ENCODE results near the gene ATXN1. TPM values are rescaled to one million over a fixed set of nuclear protein-coding genes. Genes with fewer than 3 reads are reported as not detected.

The ATXN1 gene
- total RNA-seq, 2 donors from 2014 or later, result 56.4 to 103 TPM

DNA sequence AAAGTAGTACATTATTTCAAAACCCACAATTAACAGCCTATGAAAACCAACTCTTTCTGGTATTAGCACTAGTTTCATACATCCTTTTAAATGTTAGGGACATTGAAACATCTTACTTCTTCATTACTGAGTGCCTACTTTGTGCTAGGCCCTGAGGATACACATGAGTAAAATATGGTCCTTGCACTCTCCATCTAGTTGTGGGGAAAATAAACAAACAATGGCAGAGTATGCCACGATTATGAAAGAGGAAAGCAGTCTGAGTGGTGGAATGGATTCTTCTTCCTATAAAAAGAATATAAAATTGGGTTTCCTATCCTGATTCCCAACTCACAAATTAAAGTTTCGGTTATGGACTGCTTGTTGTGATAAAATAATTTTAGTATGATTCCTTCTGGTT, 84.9 kb downstream of the ATXN1 start:
- H3K27ac Mint-ChIP-seq, result peak overlapping the region; percentile 41 to 51
- H3K9me3 Mint-ChIP-seq, result no peaks in the 10 kb centered on the region
- H3K27me3 Mint-ChIP-seq, result no peaks in the 10 kb centered on the region
- peaks cover 33 to 57% of the 10 kb centered on the region in 2 donors for H3K4me1 Mint-ChIP-seq (ENCODE audit: low read depth in 2 of 2)
- H3K36me3 Mint-ChIP-seq, result peaks cover 2% of the 10 kb centered on the region
- DNase-seq (ENCODE audit: low spot score) (no peak), ATAC-seq (no peak)
- H3K4me3 Mint-ChIP-seq, result peak overlapping the region; percentile 66

- Mint-ChIP-seq H3K4me3 (peak overlapping the region; percentile 18), H3K27me3 (no peaks in the 10 kb centered on the region), H3K36me3 (no peaks in the 10 kb centered on the region), H3K4me1 (ENCODE audit: low read depth in 2 of 2) (peaks cover 40 to 62% of the 10 kb centered on the region in 2 donors), H3K9me3 (no peaks in the 10 kb centered on the region), H3K27ac (peak overlapping the region; percentile 20 to 69)
- DNase-seq (ENCODE audit: low spot score) (no peak), ATAC-seq (no peak)
These were observed 86.4 kb downstream of the ATXN1 start for GRCh38 chr6:16674801-16675392.

GRCh38 chr6:16673011-16673797, 88.1 kb downstream of the ATXN1 start:
- ATAC-seq, result no peak
- Mint-ChIP-seq H3K4me1 (ENCODE audit: low read depth in 2 of 2) (peaks cover 48 to 69% of the 10 kb centered on the region in 2 donors), H3K4me3 (no peak overlapping the region), H3K27ac (peak overlapping the region; percentile 26 to 89), H3K36me3 (no peaks in the 10 kb centered on the region), H3K27me3 (no peaks in the 10 kb centered on the region), H3K9me3 (no peaks in the 10 kb centered on the region)
- DNase-seq (ENCODE audit: low spot score), result no peak

DNA sequence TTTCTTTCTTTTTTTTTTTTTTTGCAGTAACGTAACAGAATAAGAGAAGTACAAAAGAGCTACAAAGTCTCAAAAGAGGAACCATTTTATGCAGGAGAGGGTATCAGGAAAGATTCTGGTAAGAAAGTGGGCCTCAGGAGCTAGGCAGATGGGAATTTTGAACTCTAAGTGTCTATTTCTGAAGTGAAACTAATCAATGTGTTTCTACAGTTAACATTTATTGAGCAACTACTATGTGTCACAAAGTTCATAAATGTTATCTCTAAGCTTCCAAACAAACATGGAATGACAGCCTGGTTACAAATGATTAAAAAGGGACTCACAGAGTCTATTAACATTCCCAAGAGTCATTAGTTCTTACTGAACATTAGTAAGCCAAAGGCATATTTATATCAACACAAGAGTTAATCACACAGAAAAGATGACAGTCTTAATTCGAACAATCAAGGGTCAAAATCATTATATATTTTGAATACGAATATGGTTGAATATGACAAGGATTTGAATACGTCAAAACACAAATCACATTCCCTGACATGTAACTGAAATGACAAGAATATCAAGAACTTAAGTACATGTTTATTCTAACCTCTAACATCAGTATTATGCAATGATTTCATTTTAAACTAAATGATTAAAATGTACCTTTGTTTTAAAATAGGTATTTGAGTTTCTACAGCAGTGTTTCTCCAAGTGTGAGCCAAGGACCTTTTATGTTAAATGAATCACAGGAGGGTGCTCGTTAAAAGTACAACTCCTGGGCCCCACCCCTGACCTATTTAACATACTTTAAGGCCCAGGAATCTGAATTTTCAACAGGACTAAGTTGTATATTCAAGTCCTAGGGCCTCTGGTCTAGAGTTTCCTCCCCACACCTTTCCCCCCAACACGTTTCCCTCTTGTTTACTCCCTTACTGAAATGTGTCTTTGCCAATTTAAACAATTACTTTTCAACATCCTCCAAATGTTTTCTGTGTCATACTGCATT, 89.7 kb downstream of the ATXN1 start:
- Mint-ChIP-seq H3K27ac (peak overlapping the region; percentile 87 to 89), H3K4me1 (ENCODE audit: low read depth in 2 of 2) (peaks cover 53 to 61% of the 10 kb centered on the region in 2 donors), H3K9me3 (no peaks in the 10 kb centered on the region), H3K36me3 (peaks cover 10% of the 10 kb centered on the region), H3K27me3 (no peaks in the 10 kb centered on the region), H3K4me3 (peak overlapping the region; percentile 77)
- ATAC-seq (no peak), DNase-seq (ENCODE audit: low spot score) (no peak)

DNA sequence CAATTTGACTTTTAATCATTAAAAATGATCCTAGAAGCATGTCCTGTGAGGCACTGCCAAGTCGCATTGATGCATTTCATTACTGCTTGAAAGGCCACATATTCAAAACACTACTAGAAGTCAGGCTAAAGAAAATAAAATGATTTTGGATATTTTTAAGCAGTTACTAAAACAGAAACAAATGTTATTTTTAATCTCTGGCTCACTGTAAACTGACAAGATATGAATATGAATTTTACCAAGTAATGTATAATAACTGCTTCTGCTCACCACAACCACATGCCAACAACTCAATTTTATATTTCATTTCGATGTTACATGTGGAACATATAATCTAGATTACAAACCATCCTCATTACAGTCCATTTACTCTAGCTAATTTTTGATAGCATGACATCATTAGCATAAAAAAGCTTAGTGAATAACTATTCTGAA, 90.6 kb downstream of the ATXN1 start:
- Mint-ChIP-seq H3K4me3 (peak overlapping the region; percentile 77), H3K4me1 (ENCODE audit: low read depth in 2 of 2) (peaks cover 57 to 61% of the 10 kb centered on the region in 2 donors), H3K27ac (peak overlapping the region; percentile 87 to 89), H3K27me3 (no peaks in the 10 kb centered on the region), H3K36me3 (peaks cover 15% of the 10 kb centered on the region), H3K9me3 (peaks cover 4% of the 10 kb centered on the region)
- DNase-seq (ENCODE audit: low spot score), result no peak
- ATAC-seq, result peak; percentile 24 to 76

DNA sequence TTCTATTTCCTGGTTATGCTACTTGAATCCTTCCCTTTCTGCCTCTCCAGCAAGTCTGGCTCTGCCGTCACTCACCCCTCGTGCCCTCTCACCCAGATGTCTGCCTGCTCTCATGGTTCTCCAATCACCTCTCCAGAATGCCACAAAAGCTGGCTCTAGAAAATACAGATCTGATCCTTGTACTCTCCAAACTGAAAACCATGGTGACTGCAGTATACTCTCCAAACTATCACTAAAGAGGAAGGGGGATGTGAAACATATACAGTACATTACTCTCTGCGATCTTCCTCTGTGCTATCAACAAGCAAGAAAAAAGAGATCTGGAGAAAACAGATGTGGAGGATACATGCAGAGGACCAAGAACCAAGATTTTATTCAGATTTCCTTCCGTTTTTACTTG, 91.1 kb downstream of the ATXN1 start:
- ATAC-seq, result peak in 1 of 2 donors; percentile 29
- peaks cover 4% of the 10 kb centered on the region for H3K9me3 Mint-ChIP-seq
- DNase-seq (ENCODE audit: low spot score), result no peak
- H3K36me3 Mint-ChIP-seq, result peaks cover 15% of the 10 kb centered on the region
- H3K27ac Mint-ChIP-seq, result peak overlapping the region; percentile 87 to 89
- H3K27me3 Mint-ChIP-seq, result no peaks in the 10 kb centered on the region
- H3K4me1 Mint-ChIP-seq (ENCODE audit: low read depth in 2 of 2), result peaks cover 59 to 64% of the 10 kb centered on the region in 2 donors
- H3K4me3 Mint-ChIP-seq, result peak overlapping the region; percentile 77

GRCh38 chr6:16669227-16669626, 92.0 kb downstream of the ATXN1 start:
- Mint-ChIP-seq H3K27ac (peak overlapping the region; percentile 87 to 89), H3K4me1 (ENCODE audit: low read depth in 2 of 2) (peaks cover 59 to 62% of the 10 kb centered on the region in 2 donors), H3K27me3 (no peaks in the 10 kb centered on the region), H3K9me3 (peaks cover 4% of the 10 kb centered on the region), H3K36me3 (peaks cover 16% of the 10 kb centered on the region), H3K4me3 (peak overlapping the region; percentile 77)
- DNase-seq (ENCODE audit: low spot score) (no peak), ATAC-seq (peak; percentile 77)

DNA sequence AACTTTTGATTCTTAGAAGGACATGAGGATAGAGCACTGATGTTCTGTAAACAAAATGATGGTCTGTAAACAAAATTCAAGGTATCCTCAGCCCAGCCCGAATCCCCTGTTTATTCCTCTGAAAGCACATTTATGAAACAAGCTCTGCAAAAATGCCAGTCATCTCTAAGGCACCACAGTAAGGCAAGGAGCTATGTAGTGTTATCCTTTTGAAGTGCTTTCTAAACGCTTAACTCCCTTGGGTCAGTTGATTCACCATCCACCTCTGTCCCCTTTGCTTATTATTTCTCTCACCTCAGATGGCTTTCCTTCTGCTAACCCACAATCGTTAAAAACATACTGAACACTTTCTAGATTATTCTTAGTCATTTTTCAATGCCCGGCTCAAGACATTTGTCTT, 93.8 kb downstream of the ATXN1 start:
- ATAC-seq (no peak), DNase-seq (ENCODE audit: low spot score) (no peak)
- peaks cover 4% of the 10 kb centered on the region for H3K9me3 Mint-ChIP-seq
- H3K27ac Mint-ChIP-seq, result peak overlapping the region in 1 of 2 donors; percentile 79
- peaks cover 18% of the 10 kb centered on the region for H3K36me3 Mint-ChIP-seq
- H3K4me3 Mint-ChIP-seq, result no peak overlapping the region
- no peaks in the 10 kb centered on the region for H3K27me3 Mint-ChIP-seq
- peaks cover 57 to 60% of the 10 kb centered on the region in 2 donors for H3K4me1 Mint-ChIP-seq (ENCODE audit: low read depth in 2 of 2)

- peaks cover 18% of the 10 kb centered on the region for H3K36me3 Mint-ChIP-seq
- no peak for ATAC-seq
- no peaks in the 10 kb centered on the region for H3K27me3 Mint-ChIP-seq
- peaks cover 45 to 49% of the 10 kb centered on the region in 2 donors for H3K4me1 Mint-ChIP-seq (ENCODE audit: low read depth in 2 of 2)
- H3K4me3 Mint-ChIP-seq, result no peak overlapping the region
- peak overlapping the region in 1 of 2 donors; percentile 21 for H3K27ac Mint-ChIP-seq
- peaks cover 4% of the 10 kb centered on the region for H3K9me3 Mint-ChIP-seq
- DNase-seq (ENCODE audit: low spot score), result no peak
These were observed 95.3 kb downstream of the ATXN1 start for GRCh38 chr6:16665992-16666391.

GRCh38 chr6:16665182-16665581, 96.1 kb downstream of the ATXN1 start:
- H3K4me3 Mint-ChIP-seq, result no peak overlapping the region

DNA sequence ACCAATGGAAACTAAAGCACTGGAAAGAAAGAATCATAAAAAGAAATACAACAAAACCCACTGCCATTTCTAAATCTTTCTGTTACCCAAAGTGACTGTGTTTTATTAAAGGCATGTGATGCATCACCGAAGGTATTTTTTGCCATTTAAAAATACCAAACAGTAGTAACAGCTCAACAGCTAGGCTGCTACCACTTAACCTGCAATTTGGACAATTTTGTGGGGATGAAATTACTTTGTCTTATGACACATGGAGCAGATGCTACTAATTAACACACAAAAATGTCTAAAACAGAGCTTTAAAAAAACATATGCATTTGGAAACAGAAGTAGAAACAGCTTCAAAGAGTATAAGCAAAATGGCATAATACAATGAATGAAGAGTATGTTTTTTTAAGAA, 97.4 kb downstream of the ATXN1 start:
- peaks cover 39 to 45% of the 10 kb centered on the region in 2 donors for H3K4me1 Mint-ChIP-seq (ENCODE audit: low read depth in 2 of 2)

More at GRCh38 chr6:16665182-16665581, 96.1 kb downstream of the ATXN1 start:
- H3K4me1 Mint-ChIP-seq (ENCODE audit: low read depth in 2 of 2), result peaks cover 39 to 44% of the 10 kb centered on the region in 2 donors
- ATAC-seq, result no peak
- DNase-seq (ENCODE audit: low spot score), result no peak
- H3K36me3 Mint-ChIP-seq, result peaks cover 18% of the 10 kb centered on the region
- H3K27ac Mint-ChIP-seq, result peak overlapping the region in 1 of 2 donors; percentile 41
- no peaks in the 10 kb centered on the region for H3K27me3 Mint-ChIP-seq
- H3K9me3 Mint-ChIP-seq, result peaks cover 4% of the 10 kb centered on the region

GRCh38 chr6:16660157-16660497, 101.1 kb downstream of the ATXN1 start:
- Mint-ChIP-seq H3K9me3 (no peaks in the 10 kb centered on the region), H3K27ac (peak overlapping the region; percentile 91 to 92), H3K36me3 (peaks cover 10% of the 10 kb centered on the region), H3K4me1 (ENCODE audit: low read depth in 2 of 2) (peaks cover 47 to 48% of the 10 kb centered on the region in 2 donors), H3K4me3 (peak overlapping the region; percentile 83), H3K27me3 (no peaks in the 10 kb centered on the region)
- DNase-seq (ENCODE audit: low spot score) (no peak), ATAC-seq (no peak)

More for the DNA sequence above, 97.4 kb downstream of the ATXN1 start:
- Mint-ChIP-seq H3K36me3 (peaks cover 18% of the 10 kb centered on the region), H3K4me3 (no peak overlapping the region), H3K27me3 (no peaks in the 10 kb centered on the region), H3K9me3 (peaks cover 4% of the 10 kb centered on the region), H3K27ac (no peak overlapping the region)
- no peak for ATAC-seq
- no peak for DNase-seq (ENCODE audit: low spot score)

DNA sequence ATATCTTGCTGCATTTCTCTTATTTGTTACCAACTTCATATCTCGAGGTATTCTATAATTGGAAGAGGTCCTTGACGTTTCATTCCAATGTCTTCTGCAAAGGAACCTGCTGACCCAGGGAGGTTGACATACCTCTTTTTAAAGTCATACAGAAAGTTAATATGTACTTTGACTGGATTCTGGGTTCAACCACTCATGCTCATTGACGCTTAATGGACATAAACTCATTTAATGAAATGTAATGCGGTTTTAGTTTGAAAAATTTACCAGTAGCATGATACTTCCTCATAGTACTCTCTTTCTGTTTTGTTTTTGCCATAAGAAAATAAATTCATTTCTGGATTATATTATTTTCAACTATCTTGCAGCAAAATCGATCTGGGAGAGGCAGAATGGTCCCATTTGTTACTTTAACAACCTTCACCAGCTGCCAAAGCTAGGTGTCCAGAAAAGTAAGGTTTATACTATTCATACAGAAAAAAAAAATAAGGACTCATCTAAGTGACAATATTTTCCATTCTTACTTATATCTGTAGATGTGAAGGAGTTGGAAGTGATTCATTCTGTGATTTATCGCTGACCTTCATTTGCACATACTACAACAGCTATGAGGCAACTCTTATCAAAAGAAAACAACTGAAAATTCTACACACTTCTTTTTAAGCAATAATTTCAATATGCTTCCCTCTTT, 101.6 kb downstream of the ATXN1 start:
- H3K36me3 Mint-ChIP-seq, result peaks cover 10% of the 10 kb centered on the region
- ATAC-seq, result peak; percentile 46 to 55
- peaks cover 50% of the 10 kb centered on the region in 2 donors for H3K4me1 Mint-ChIP-seq (ENCODE audit: low read depth in 2 of 2)
- DNase-seq (ENCODE audit: low spot score), result no peak
- H3K9me3 Mint-ChIP-seq, result no peaks in the 10 kb centered on the region
- H3K27ac Mint-ChIP-seq, result peak overlapping the region; percentile 91 to 92
- peak overlapping the region; percentile 83 for H3K4me3 Mint-ChIP-seq
- H3K27me3 Mint-ChIP-seq, result no peaks in the 10 kb centered on the region

Measured in natural killer cell treated with Interleukin-12 subunit alpha and Interleukin-12 subunit beta and Interleukin-15 and Interleukin-18, amount 100 ng/mL, for 72 hours (primary cell).